NOMO-1 (cell line): ENCODE results near the gene SELP.

Experiments
- DNase-seq, 2 experiments: peaks; one replicate each; lab custom pipeline; 2025; ENCODE audit not compliant: unreplicated experiment in 2 of 2; lab: John Stamatoyannopoulos, UW

Gene SELP

DNA sequence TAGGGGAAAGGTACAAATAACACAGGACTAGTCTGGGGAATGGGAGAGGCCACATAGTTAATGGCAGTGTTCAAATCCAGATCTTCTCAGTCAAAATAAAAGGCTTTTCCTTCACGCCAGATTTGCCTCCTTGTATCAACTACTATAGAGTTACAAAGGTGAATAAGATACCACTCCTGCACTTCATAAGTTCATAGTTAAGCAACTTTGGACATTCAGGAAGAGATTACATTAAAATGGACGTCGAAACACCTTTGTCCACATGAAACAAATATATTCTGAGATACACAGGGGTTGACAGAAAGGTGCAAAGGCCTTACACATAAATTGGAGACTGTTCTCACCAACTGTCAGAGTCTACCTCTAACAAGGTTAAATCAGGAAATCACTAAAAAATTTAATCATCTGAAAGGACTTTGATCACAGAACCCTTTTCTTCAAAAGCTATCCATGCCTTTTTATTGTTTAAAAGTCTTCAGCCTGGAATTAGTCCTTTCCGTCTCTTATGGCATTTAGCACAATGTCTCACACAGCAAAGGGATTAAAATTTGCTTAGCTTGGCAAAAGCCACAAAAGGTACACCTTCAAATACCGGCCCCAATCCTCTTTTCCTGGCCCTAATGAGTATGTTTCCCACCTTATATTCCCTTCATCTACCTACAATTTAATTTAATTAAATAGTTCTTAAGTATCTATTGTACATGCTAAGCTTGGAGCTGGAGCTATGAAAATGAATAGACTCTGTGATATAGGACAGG lies 51.8 kb downstream of the SELP start:
- no peak for DNase-seq

DNA sequence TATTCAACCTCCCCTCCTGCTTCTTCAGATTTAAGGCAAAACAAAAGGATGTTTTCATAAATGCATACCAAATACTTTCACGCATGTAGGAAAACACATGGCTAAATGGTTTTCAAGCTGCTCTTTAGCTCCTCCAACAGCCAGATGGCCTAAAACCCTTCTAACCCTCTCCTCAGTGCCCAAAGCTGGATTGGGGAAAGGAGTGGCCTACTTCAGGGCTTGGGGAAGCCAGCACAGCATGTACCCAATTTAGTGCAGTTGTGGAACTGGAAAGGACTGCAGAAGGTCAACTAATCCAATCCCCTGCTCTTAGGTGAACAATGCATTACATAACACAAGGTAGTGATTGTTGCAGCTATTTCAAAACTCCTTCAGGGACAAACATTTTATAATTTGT lies 53.0 kb downstream of the SELP start:
- DNase-seq = no peak

DNA sequence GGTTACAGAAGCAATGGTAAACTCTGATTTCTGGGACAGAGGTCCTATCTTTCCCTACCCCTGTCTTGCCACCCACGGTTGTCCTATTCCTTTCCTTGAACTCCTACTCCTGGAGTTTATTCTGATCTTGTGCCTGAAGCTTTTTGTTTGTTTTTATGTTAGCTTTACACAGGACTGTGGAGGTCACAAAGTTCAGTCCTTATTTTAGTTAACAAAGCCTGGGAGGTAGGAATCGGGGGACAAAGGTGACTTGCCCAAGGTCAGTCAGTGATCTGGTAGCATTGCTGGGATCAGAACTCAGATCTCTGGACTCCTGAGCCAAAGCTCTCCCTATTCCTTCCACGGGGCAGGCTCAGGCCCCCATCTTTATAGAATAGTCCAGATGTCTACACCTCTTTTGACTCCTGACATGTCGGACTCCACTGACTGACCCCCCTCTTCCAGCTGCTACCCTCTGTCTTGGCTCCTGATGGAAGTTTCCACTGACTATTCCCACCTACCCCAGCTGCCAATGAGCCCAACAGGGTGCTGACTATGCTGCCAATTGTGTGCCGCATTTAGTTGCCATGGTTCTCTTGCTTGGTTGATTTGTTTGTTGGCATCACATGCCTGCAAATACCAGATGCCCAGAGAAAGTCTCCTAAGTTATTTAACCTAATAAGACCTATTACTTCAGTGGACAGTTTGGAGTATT lies 53.5 kb downstream of the SELP start:
- no peak for DNase-seq

DNA sequence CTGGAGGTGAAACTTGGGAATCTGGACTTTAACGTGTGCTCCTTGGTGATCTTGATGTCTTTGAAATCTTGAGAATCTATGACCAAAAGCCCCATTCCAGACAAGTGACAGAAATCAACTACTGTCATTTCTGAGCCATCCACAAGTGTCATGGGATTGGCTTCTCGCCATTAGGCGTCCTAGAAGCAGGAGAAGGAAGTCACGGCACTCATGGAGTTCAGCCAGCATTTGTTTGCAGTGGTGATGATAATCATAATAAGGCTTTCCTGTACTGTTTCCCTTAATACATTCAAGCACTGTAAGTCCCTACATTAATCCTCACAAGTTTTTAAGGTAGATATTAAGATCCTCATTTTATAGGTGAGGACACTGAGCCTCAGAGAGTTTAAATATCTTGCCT lies 55.6 kb downstream of the SELP start:
- no peak for DNase-seq

DNA sequence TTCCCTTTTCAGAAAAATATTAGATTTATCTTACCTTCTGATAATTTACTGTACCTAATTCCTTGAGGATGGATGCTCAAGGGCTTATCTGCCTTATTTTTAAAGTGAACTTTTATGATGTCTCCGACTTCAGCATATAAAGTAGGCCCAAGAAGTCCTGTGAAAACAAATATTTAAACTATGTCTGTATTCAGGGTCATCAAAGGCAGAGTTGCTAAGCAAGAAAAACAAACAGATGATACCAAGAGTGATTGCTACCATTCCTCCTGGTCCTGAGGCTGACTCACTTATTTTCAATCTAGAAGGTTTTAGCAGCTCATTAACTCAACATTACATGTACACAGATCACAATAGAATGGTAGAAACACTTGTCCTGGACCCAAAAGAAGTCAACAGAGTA lies 57.7 kb downstream of the SELP start:
- DNase-seq = no peak

DNA sequence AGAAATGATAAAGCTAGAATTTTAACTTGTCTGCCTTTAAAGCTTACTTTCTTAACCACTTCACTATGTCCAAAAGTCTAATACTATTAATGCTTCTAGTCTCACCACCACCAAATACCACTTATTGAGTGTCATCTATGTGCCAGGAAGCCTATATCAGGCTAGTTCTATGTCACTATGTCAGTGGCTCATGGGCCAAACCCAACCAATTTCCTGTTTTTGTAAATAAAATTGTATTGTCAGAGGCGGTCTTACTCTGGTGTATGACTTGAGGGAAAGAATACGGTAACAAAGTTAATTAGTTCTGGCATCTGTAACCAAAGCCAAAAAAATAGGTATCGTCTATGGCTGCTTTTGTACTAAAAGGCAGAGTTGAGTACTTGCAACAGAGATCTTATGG lies 58.5 kb downstream of the SELP start:
- DNase-seq = no peak

DNA sequence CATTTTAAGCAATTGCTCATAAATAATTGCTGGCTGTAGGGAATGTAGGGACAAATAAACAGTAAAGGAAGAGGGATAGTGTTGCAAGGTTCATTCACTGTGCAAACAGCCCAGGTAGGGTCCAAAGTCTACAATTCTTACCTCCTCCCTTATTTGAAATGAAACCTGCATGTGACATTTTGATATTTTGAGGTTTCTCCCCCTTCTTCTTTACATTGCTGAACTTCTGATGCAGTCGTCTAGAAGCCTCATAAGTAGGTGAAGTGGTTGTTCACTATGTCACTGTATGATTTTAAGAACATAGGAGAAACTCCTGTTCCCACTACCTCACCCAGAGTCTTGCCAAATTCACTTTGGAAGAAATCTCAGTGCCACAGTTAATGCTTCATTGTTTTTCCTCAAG lies 59.8 kb downstream of the SELP start:
- DNase-seq = no peak

DNA sequence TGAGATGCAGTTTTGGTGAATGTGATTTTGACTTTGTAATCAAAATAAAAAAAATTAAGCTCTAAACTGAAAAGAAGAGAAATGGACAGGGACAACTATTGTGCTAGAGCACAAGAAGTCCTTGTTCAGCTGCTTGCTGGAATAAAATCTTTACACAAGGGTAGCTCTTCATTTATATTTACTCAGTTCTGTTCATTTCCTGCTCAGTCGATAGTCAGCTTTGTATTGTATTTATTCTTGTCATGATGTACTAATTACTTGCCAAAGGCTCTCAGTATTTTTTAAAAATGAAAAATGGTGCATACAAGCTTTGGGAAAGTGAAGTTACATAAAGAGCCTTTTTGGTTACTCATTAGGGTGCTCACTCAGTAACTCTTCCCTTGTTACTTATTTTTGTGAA lies 61.4 kb downstream of the SELP start:
- DNase-seq = no peak

DNA sequence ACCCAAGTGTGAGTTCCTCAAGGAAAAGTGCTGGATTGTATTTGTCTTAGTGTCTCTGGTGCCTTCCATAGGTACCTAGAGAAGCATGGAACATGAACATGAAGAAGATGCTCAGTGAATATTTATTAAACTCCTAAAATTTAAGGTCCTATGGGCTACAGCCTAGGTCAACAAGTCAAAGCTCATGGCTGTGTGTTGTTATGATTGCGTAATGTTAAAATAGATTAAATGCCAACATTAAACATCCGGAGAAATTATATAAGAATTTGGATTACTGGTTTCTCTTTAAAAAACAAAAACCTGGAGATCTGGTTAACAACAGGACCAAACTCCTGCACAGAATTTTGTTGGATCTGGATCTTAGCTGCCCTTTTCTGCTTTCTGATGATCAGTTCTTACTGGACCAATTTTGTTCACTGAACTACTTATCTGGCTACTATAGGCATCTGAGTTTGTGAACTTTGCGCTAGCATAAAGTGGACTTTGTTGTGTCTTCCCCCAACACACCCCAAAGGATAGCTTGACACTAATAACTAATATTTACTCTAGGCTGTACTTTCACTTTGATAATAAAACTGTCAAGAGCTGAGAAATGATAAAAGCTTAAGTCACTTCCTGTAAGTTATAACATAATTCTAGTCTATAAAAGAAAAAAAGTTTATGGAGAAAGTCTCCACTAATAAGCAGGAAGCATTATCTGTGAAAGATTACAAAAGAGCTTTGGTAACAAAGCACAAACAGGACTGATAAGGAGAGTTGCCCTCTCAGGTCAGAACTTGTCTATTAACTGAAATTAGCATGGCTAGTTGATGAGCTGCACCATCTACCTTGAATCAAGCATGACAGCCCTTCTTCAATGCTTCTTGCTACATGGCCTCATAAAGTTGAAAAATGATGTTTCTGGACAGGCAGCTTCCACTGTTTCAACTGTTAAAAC lies 64.3 kb downstream of the SELP start:
- no peak for DNase-seq

DNA sequence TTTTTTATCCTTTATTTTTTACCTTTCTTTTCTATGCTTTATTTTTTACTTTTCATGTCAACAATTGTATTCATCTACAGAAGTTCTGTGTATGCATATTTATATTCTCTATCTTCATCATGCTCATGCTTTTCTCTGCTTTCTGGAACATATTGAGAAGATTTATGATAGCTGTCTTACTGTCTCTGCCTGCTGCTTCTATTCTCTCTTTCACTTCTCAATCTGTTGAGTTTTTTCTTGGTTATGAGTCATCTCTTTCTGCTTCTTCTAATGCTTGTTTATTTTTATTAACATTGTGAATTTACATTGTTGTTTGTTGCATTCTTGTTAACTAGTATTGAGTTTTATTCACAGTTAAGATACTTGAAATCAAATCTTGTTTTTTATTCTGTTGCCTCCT lies 66.3 kb downstream of the SELP start:
- peak in 1 of 2 experiments; percentile 68 for DNase-seq

DNA sequence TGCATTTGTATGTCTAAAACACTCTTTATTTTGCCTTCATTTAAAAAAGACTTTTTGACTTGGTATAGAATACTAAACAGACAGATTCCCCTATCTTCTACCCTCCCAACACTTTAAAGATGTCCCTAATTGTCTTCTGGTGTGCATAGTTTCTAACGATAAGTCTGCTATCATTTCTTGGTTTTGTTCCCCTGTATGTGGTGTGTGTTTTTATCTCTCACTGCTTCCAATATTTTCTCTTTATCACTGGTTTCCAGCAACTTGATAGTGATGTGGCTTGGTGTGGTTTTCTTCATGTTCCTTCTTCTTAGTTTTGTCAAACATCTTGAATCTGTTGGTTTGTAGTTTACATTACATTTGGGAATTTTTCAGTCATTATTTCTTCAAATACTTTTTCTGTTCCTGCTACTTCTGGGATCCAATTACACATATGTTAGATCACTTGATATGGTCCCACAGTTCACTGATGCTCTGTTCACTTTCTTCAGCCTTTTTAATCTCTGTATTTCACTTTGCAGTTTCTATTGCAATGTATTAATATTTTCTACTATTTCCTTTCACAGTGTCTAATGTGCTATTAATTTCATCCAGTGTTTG lies 66.8 kb downstream of the SELP start:
- no peak for DNase-seq

DNA sequence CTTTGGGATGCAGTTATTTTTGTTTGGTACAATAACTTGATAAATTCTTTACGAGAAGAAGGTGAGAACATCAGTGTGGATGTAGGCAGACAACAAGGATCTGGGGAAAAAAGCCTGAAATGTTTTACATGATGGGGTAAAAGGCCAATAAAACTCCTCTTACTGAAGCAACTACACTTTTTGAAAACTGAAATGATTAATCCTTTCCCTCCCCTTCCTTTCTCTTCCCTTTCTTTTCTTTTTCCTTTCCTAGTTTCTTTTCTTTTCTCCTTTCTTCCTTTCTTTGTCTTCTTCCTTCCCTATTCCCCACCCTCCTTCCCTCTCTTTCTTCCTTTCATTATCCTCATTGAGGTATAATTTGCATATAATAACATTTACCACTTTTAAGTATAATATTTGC lies 68.2 kb downstream of the SELP start:
- no peak for DNase-seq

DNA sequence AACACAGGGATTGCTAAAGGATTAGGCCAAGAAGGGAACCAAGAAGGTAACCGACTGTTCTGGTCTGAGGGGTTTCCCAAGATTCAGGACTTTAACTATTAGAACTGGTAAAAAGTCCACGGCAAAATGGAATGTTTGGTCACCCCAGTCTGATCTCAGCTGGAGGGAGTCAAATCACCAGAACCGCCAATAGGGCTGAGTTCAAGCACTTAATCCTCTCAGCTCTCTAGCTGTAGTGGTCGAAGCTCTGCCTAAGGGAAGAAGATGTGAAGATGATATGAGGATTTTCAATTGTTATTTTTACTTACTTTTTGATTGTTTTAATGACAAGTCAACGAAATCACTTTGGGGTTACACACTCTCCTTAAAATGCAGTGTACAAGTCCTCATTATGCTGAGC lies 72.8 kb downstream of the SELP start:
- DNase-seq = no peak

DNA sequence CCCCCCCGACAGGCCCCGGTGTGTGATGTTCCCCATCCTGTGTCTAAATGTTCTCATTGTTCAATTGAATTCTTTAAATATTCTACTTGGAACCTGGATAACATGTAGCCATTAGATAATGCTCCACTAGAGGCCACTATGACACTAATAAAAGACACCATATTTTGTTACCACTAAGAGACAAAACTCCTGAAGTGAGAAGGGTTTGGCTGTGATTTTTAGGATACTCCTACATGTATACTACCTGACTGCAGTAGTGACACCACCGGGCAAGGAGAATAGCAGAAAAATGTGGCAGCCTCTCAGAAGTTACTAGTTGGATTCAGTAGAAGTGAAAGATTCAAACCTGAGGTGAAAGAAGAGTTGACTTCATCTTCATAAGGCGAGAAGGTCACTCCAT lies 79.6 kb downstream of the SELP start:
- peak; percentile 23 to 41 for DNase-seq

DNA sequence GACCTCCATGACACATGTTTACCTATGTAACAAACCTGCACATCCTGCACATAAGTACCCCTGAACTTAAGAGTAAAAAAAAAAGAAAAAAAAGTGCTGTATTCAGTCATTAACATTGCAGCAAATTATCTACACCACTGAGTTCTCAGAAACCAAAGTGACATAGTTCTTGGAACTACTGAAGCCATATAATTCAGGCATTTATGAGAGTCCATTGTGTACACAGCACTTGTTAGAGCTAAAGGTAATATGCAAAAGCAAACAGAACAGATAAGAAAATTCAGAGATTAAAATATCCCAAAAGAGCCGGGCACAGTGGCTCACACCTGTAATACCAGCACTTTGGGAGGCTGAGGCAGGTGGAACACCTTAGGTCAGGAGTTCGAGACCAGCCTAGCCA lies 81.6 kb downstream of the SELP start:
- DNase-seq = no peak

DNA sequence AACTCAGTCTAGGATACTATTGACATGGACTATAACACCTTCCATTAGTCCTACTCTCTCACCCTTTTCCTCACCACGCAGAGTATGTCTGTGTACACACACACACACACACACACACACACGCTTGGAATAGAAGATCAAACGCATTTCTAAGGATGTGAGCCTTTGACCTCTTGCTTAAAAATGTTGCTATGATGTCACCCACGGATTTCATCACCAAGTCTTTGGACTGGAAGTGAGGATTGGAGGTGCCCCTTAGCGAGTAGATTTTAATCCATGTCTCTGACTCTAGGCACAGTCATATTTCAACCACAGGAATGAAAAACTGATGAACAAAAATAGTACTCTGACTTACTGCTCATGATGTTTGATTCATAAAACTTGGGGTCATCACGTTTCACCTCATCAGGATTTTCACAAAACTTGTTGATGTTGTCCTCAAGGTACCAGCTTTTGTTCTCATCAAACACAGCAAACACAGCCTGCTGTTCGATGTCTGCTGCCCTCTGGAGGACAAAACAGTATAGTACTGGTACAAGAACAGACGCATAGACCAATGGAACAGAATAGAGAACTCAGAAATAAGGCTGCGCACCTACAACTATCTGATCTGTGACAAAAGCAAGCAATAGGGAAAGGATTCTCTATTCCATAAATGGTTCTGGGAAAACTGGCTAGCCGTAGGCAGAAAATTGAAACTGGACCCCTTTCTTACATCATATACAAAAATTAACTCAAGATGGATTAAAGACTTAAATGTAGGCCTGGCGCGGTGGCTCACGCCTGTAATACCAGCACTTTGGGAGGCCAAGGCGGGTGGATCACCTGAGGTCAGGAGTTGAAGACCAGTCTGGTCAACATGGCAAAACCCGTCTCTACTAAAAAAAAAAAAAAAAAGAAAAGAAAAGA lies 83.6 kb downstream of the SELP start:
- DNase-seq = peak in 1 of 2 experiments; percentile 48

DNA sequence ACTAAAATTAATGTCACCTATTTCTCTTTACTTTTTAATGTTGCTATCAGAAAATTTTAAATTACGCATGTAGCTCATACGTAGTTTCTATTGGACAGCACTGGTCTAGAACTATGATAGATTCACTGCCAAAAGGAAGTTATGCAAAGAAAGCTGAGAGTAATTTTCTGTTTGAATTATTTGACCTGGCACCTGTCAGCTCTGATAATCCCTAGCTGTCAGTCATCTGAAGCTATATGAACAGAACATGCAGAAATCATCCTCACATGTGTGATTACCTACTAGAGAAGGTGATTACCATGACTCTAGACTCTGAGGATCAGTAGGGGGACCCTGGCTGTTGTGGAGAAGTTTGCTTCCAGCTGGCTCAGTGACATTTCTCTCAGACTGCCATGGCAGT lies 84.5 kb downstream of the SELP start:
- no peak for DNase-seq

DNA sequence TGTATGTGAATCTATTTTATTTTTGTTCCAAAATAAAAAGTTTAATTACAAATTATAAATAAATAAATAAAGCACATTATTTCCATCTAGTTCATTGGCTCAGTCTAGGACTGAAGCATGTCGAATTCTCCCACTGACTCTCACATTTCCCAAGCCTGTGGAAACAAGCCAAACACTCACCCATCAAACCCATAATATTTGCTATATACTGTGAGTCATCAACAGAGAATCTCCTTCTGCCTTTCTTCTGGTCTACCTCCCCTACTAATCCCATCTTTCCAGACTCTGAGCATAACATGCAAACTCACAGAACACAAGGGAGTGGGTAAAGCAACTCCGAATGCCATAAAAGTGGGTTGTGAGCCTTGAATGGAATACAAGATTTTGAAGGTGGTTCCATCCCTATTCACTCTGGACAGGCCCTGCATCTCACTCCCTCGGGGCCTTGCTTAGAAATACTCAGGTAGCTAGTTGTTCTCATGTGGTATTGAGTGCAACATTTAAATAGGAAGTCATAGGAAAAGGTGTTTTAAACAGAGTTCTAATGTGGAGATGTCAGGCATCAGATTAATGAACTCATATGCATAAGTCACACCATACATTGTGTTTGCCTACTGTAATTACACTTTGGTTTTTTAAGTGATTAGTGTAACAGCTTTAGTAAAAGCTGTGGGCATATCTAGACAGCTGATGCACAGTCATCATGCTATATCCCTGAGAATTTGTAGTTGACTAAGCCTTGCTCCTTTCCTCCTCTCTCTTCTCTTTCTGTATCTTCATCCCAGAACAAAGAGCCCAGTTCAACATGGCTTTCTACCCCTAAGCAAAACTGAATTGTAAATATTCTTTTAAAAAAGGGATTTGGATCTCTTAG lies 90.7 kb downstream of the SELP start:
- DNase-seq = no peak
